Hepatocyte (in vitro differentiated cells): ENCODE results near the gene ITM2C. TPM values are rescaled to one million over a fixed set of nuclear protein-coding genes. Genes with fewer than 3 reads are reported as not detected.

Experiments used
- DNase-seq: peaks from one replicate; pipeline ENCODE4 v3.0.0-alpha.2; 2016; ENCODE audit warnings: low spot score
- H2AFZ ChIP-seq: fragments of 200-600 bp; sonication (generic); 2 replicates; pipeline ENCODE4 v1.6.0; 2016; ENCODE audit warnings: antibody characterized with exemption, mild to moderate bottlenecking
- H3K27ac ChIP-seq: fragments of 200-600 bp; sonication (generic); 2 replicates; pipeline ENCODE4 v1.5.1; 2016; ENCODE audit warnings: mild to moderate bottlenecking
- H3K27me3 ChIP-seq: fragments of 200-600 bp; sonication (generic); 2 replicates; pipeline ENCODE4 v1.6.1; 2016
- H3K36me3 ChIP-seq: fragments of 200-600 bp; sonication (generic); replicated peaks from 2 replicates; pipeline ENCODE4 v1.5.1; 2016; ENCODE audit warnings: low read depth; ENCODE audit not compliant: insufficient read depth
- H3K4me1 ChIP-seq: fragments of 200-600 bp; sonication (generic); 2 replicates; pipeline ENCODE4 v1.5.1; 2016; ENCODE audit warnings: mild to moderate bottlenecking, moderate library complexity; ENCODE audit not compliant: insufficient read depth
- H3K4me2 ChIP-seq: fragments of 200-600 bp; sonication (generic); 2 replicates; pipeline ENCODE4 v1.6.0; 2016
- H3K4me3 ChIP-seq: fragments of 200-600 bp; sonication (generic); 2 replicates; pipeline ENCODE4 v1.5.1; 2016; ENCODE audit warnings: mild to moderate bottlenecking
- H3K79me2 ChIP-seq: fragments of 200-600 bp; sonication (generic); 2 replicates; pipeline ENCODE4 v1.6.0; 2017; ENCODE audit warnings: mild to moderate bottlenecking
- H3K9me2 ChIP-seq: fragments of 200-600 bp; sonication (generic); replicated peaks from 2 replicates; pipeline ENCODE4 v1.6.0; 2017; ENCODE audit warnings: mild to moderate bottlenecking; ENCODE audit not compliant: insufficient read depth
- H3K9me3 ChIP-seq: fragments of 200-600 bp; sonication (generic); 2 replicates; pipeline ENCODE4 v1.5.1; 2016; ENCODE audit warnings: low read depth, mild to moderate bottlenecking
- H4K20me1 ChIP-seq: fragments of 200-600 bp; sonication (generic); 2 replicates; pipeline ENCODE4 v1.6.0; 2016; ENCODE audit warnings: mild to moderate bottlenecking; ENCODE audit not compliant: insufficient read depth, poor library complexity, severe bottlenecking
- CTCF ChIP-seq: fragments of 200-600 bp; sonication (generic); IDR thresholded peaks from 2 replicates; pipeline ENCODE4 v1.5.1; 2016; ENCODE audit warnings: antibody characterized with exemption, mild to moderate bottlenecking; ENCODE audit not compliant: poor library complexity
- EZH2 ChIP-seq: fragments of 200-600 bp; sonication (generic); IDR thresholded peaks from 2 replicates; pipeline ENCODE4 v1.6.1; 2016; ENCODE audit warnings: antibody characterized with exemption, mild to moderate bottlenecking, borderline replicate concordance
- EZH2phosphoT487 ChIP-seq: fragments of 200-600 bp; sonication (generic); IDR thresholded peaks from one replicate; pipeline ENCODE4 v1.6.1; 2018; ENCODE audit warnings: antibody characterized with exemption, mild to moderate bottlenecking, low read depth, moderate library complexity; ENCODE audit not compliant: unreplicated experiment, severe bottlenecking
- WGBS: methylation state at CpG from one replicate; pipeline ENCODE4 v1.1.6; 2016; ENCODE audit warnings: low lambda C conversion rate; ENCODE audit errors: missing lambda C conversion rate; 5-methylcytosine and 5-hydroxymethylcytosine counted together
- polyA plus RNA-seq: library from polyadenylated mRNA; unstranded; fragments of >200 nt; fragmentation: Nextera tagmentation; extraction: Ambion mirVana; gene quantifications from 2 replicates; pipeline ENCODE4 v1.2.1, GENCODE V29; 2016
- total RNA-seq: library from RNA; depleted of rRNA; stranded (reverse); fragments of >200 nt; gene quantifications from 2 replicates; pipeline ENCODE4 v1.2.3, GENCODE V29; 2014

The ITM2C gene
- total and polyA plus RNA-seq, 2 experiments from 2014 or later = 485 to 537 TPM

- no peaks in the 10 kb centered on the region for H3K9me3 ChIP-seq
- WGBS = 80% methylated on average over 8 of the region's 8 CpGs
- H3K27ac ChIP-seq = no peak overlapping the region
- H3K27me3 ChIP-seq = peaks cover 3% of the 10 kb centered on the region
- no peak for TF ChIP-seq EZH2phosphoT487
- H2AFZ ChIP-seq = no peak overlapping the region
- no peaks in the 10 kb centered on the region for H3K79me2 ChIP-seq
- DNase-seq = no peak
- H3K4me2 ChIP-seq = no peak overlapping the region
- no peaks in the 10 kb centered on the region for H3K9me2 ChIP-seq
- no peaks in the 10 kb centered on the region for H4K20me1 ChIP-seq
- no peak overlapping the region for H3K4me3 ChIP-seq
- H3K36me3 ChIP-seq = no peaks in the 10 kb centered on the region
- peaks cover 6% of the 10 kb centered on the region for H3K4me1 ChIP-seq
These were observed 34.0 kb downstream of the ITM2C start for GRCh38 chr2:230898713-230899091.

GRCh38 chr2:230899287-230899686 lies 34.5 kb downstream of the ITM2C start:
- no peak overlapping the region for H3K4me3 ChIP-seq
- H4K20me1 ChIP-seq = no peaks in the 10 kb centered on the region
- TF ChIP-seq EZH2phosphoT487 = no peak
- TF ChIP-seq EZH2 = no peak
- no peak for TF ChIP-seq CTCF
- no peaks in the 10 kb centered on the region for H3K9me3 ChIP-seq
- H3K36me3 ChIP-seq = no peaks in the 10 kb centered on the region
- H2AFZ ChIP-seq = no peak overlapping the region
- H3K4me2 ChIP-seq = no peak overlapping the region
- H3K27ac ChIP-seq = no peak overlapping the region
- 34% methylated on average over 5 of the region's 5 CpGs for WGBS
- peaks cover 3% of the 10 kb centered on the region for H3K27me3 ChIP-seq
- H3K9me2 ChIP-seq = no peaks in the 10 kb centered on the region
- peaks cover 6% of the 10 kb centered on the region for H3K4me1 ChIP-seq
- DNase-seq = no peak
- no peaks in the 10 kb centered on the region for H3K79me2 ChIP-seq

- H3K9me3 ChIP-seq = no peaks in the 10 kb centered on the region
- DNase-seq = no peak
- 92% methylated on average over 4 of the region's 4 CpGs for WGBS
- H3K4me1 ChIP-seq = peaks cover 6% of the 10 kb centered on the region
- no peaks in the 10 kb centered on the region for H3K9me2 ChIP-seq
- TF ChIP-seq EZH2phosphoT487 (no peak), CTCF (no peak), EZH2 (no peak)
- H3K79me2 ChIP-seq = no peaks in the 10 kb centered on the region
- no peak overlapping the region for H2AFZ ChIP-seq
- H3K36me3 ChIP-seq = no peaks in the 10 kb centered on the region
- no peak overlapping the region for H3K27ac ChIP-seq
- H4K20me1 ChIP-seq = no peaks in the 10 kb centered on the region
- no peak overlapping the region for H3K4me3 ChIP-seq
- peaks cover 3% of the 10 kb centered on the region for H3K27me3 ChIP-seq
- no peak overlapping the region for H3K4me2 ChIP-seq
These were observed 35.0 kb downstream of the ITM2C start for GRCh38 chr2:230899786-230900185.

DNA sequence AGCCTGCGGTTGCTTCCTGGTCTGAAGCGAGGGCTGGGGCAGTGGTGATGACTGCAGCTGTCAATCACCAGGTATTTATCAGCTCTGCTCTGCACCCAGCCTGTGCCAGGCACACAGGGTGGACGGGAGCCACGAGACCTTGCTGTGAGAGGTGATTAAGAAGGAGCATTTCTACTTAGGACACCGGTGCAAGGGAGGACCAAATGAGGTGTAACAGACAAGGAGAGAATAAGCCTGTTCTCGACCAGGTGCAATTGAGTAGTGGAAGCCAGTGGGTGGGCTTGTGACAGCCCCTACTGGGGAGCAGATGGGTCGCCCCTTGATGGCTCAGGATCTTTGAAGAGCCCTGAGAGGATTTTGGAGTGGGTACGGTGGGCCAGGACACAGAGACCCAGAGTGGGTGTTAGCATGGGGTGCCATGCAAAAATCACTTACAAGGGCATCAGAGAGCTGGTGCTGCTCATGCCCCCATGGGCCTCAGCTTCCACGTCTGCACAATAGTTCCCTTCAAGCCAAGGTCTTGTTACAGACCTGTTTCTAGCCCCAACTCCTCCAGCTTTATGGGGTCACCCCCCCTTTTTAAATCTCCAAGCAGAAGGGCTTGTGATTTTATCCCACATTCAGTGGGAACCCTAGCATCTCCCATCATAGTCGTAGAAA lies 35.7 kb downstream of the ITM2C start:
- H2AFZ ChIP-seq = no peak overlapping the region
- no peak overlapping the region for H3K4me3 ChIP-seq
- no peaks in the 10 kb centered on the region for H3K9me2 ChIP-seq
- no peak overlapping the region for H3K4me2 ChIP-seq
- TF ChIP-seq EZH2 (no peak), EZH2phosphoT487 (no peak), CTCF (no peak)
- no peaks in the 10 kb centered on the region for H4K20me1 ChIP-seq
- no peak overlapping the region for H3K27ac ChIP-seq
- no peaks in the 10 kb centered on the region for H3K79me2 ChIP-seq
- no peak for DNase-seq
- WGBS = 87% methylated on average over 10 of the region's 10 CpGs
- H3K36me3 ChIP-seq = no peaks in the 10 kb centered on the region
- H3K27me3 ChIP-seq = peaks cover 3% of the 10 kb centered on the region
- no peaks in the 10 kb centered on the region for H3K9me3 ChIP-seq
- peaks cover 1% of the 10 kb centered on the region for H3K4me1 ChIP-seq
